Measurements from ENCODE around the gene LPP.

The LPP gene

GRCh38 chr3:188148318-188148717 lies 5.6 kb upstream of the LPP start:
- Histone ChIP-seq H3K27ac (no peak overlapping the region), H3K9me3 (ENCODE audit: low read depth, low read length) (peaks cover 3% of the 10 kb centered on the region; the same call in 1 of the 2 replicates)
- DNase-seq (ENCODE audit: low read depth, low spot score), result no peak

DNA sequence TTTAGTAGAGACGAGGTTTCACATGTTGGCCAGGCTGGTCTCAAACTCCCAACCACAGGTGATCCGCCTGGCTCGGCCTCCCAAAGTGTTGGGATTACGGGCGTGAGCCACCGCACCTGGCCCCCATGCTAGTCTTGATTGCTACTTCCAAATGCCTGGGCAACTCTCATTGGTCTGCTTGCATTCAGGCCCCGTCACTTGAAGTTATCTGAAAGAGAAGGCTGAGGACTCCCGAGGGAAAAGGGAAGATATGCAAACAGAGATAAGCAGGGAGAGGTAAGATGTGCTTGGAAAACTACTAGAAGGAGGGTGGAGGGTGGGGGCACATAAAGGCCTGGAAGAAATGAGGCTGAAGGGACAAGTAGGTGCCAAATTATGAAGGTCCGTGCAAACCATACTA lies 4.4 kb upstream of the LPP start:
- DNase-seq (ENCODE audit: low read depth, low spot score), result no peak
- Histone ChIP-seq H3K4me3 (no peak overlapping the region), H3K36me3 (ENCODE audit: insufficient read depth, low read length) (no peaks in the 10 kb centered on the region), H3K9me3 (ENCODE audit: low read depth, low read length) (peaks cover 3% of the 10 kb centered on the region; the same call in 1 of the 2 replicates), H3K9ac (ENCODE audit: insufficient read length) (no peak overlapping the region), H3K27ac (no peak overlapping the region)
- TF ChIP-seq EZH2 (IDR thresholded peaks at IDR 0.05) (no peak), POLR2AphosphoS5 (IDR thresholded peaks at IDR 0.05; ENCODE audit: borderline replicate concordance, low read depth, low read length) (no peak), FOXP2 (optimal IDR thresholded peaks at IDR 0.05; ENCODE audit: control extremely low read depth, extremely low read length, insufficient read depth) (no peak)

More at GRCh38 chr3:188148318-188148717, 5.6 kb upstream of the LPP start:
- no peak for TF ChIP-seq FOXP2 (optimal IDR thresholded peaks at IDR 0.05; ENCODE audit: control extremely low read depth, extremely low read length, insufficient read depth)
- no peak for TF ChIP-seq EZH2 (IDR thresholded peaks at IDR 0.05)
- no peak overlapping the region for H3K4me3 ChIP-seq
- no peak overlapping the region for H3K9ac ChIP-seq (ENCODE audit: insufficient read length)
- no peaks in the 10 kb centered on the region for H3K36me3 ChIP-seq (ENCODE audit: insufficient read depth, low read length)

DNA sequence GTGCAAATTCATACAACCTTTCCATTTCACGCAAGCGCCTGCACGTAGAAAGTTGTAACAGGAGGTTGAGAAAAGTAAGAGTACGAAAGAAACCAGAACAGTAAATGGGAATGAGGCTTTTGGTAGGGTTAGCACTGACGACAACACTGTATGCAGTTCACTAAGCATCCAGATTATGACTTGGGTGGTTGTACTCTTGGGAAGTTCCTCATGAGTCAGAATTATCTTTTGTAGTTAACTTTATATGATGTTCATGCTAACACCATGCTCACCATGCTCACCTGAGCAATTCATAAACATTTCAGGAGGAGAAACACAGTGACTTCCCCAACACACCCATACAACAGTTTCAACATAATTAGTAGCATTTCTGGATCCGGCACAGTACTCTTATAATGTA lies 3.0 kb upstream of the LPP start:
- Histone ChIP-seq H3K4me3 (no peak overlapping the region), H3K9ac (ENCODE audit: insufficient read length) (no peak overlapping the region), H3K36me3 (ENCODE audit: insufficient read depth, low read length) (no peaks in the 10 kb centered on the region), H3K9me3 (ENCODE audit: low read depth, low read length) (no peaks in the 10 kb centered on the region), H3K27ac (no peak overlapping the region)
- TF ChIP-seq FOXP2 (optimal IDR thresholded peaks at IDR 0.05; ENCODE audit: control extremely low read depth, extremely low read length, insufficient read depth), result no peak
- TF ChIP-seq POLR2AphosphoS5 (IDR thresholded peaks at IDR 0.05; ENCODE audit: borderline replicate concordance, low read depth, low read length), result no peak
- no peak for TF ChIP-seq EZH2 (IDR thresholded peaks at IDR 0.05)
- DNase-seq (ENCODE audit: low read depth, low spot score), result no peak

DNA sequence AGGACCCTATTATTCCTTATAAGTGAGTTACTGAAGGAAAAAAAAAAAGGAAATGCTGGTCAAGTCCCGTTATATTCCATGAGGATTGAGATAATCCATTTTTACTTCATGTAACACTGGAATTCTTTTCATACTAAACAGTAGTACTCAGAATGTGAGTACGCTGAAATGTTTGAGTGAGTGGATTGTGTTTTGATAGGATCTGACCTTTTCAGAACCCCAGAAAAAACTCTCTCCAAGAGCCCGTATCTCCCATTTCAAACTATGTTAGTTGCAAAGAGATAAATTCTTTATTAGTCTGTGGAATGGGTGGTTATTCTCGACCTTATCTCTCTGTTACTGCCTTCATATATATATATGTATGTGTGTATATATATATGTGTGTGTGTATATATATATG lies 2.5 kb upstream of the LPP start:
- Histone ChIP-seq H3K27ac (no peak overlapping the region), H3K9me3 (ENCODE audit: low read depth, low read length) (no peaks in the 10 kb centered on the region), H3K9ac (ENCODE audit: insufficient read length) (no peak overlapping the region), H3K4me3 (no peak overlapping the region), H3K36me3 (ENCODE audit: insufficient read depth, low read length) (no peaks in the 10 kb centered on the region)
- DNase-seq (ENCODE audit: low read depth, low spot score), result no peak
- TF ChIP-seq POLR2AphosphoS5 (IDR thresholded peaks at IDR 0.05; ENCODE audit: borderline replicate concordance, low read depth, low read length) (no peak), FOXP2 (optimal IDR thresholded peaks at IDR 0.05; ENCODE audit: control extremely low read depth, extremely low read length, insufficient read depth) (no peak), EZH2 (IDR thresholded peaks at IDR 0.05) (no peak)

DNA sequence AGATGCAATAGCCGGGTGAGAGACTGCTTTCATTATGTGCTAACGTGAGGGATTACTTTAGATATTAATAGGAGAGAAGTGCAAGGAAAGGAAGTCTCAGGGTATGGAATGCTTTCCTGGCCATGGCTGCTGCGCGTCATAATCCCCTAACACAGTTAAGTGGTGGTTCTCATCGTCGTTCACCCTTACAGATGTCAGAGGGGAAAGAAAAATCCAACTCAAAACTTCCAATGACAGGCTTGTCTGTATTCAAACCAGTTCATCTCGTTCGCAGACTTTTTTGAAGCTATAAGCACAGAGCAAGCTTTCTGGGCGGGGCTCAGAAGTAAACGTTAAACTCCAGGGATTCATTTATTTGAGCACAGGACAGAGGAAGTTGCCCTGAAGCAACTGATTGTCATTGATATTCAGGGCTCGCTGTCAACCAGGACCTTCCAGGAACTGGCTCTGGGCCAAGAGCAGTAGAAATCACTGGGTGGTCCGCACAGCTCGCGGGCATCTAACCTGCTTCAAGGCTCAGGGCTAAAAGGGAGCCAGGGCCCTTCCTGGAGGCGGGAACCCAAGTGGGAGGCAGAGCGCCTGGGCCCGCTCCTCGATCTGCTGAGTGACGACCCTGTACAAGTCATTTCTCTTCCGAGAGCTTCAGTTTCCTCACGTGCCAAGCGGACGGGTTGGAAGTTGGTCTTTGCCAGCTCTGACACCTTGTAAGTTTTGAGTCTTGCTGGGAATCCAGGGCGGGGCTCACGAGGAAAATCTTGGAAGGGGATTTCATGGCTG lies 1.1 kb upstream of the LPP start:
- Histone ChIP-seq H3K9me3 (ENCODE audit: low read depth, low read length) (no peaks in the 10 kb centered on the region), H3K4me3 (peak overlapping the region; percentile 92), H3K9ac (ENCODE audit: insufficient read length) (peak overlapping the region; percentile 86), H3K36me3 (ENCODE audit: insufficient read depth, low read length) (no peaks in the 10 kb centered on the region), H3K27ac (peak overlapping the region; percentile 72)
- TF ChIP-seq FOXP2 (optimal IDR thresholded peaks at IDR 0.05; ENCODE audit: control extremely low read depth, extremely low read length, insufficient read depth) (no peak), POLR2AphosphoS5 (IDR thresholded peaks at IDR 0.05; ENCODE audit: borderline replicate concordance, low read depth, low read length) (no peak; the same call in 1 of the 2 replicates), EZH2 (IDR thresholded peaks at IDR 0.05) (no peak)
- DNase-seq (ENCODE audit: low read depth, low spot score), result peak; percentile 68

DNA sequence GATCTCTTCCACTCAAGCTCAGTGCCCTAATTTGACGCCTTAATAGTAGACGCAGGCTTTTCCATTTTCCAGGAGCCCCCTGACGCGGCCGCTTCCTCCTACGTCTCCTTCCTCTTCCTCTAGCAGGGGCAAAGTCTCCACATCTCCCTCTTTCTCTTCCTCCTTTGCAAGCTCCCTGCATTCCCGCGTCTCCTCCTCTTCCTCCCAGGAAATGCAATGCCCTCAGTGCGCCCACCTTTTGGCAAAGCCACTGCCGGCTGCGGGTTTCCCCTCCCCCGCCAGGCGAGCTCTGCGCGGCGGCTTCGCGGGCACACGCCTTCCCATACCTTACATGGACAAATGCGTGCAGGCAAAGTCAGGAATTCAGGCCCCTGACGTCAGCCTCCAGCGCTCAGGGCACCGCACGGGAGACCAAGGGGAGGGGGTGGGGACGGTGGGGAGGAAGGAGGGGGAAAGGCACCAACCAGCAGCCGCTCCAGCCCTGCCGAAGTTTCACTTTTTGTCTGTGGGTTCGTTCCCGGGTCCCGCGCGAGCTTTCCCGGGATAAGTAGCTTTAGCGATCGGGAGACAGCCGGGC lies 432 bp upstream of the LPP start:
- peak overlapping the region; percentile 72 for H3K27ac ChIP-seq

GRCh38 chr3:188154809-188155574 lies 1.0 kb downstream of the LPP start:
- H3K4me3 ChIP-seq, result peak overlapping the region; percentile 92; the same call in 1 of the 2 replicates
- H3K9me3 ChIP-seq (ENCODE audit: low read depth, low read length), result no peaks in the 10 kb centered on the region
- DNase-seq (ENCODE audit: low read depth, low spot score), result no peak
- no peak overlapping the region for H3K9ac ChIP-seq (ENCODE audit: insufficient read length)
- H3K36me3 ChIP-seq (ENCODE audit: insufficient read depth, low read length), result no peaks in the 10 kb centered on the region
- TF ChIP-seq POLR2AphosphoS5 (IDR thresholded peaks at IDR 0.05; ENCODE audit: borderline replicate concordance, low read depth, low read length) (no peak), EZH2 (IDR thresholded peaks at IDR 0.05) (no peak), FOXP2 (optimal IDR thresholded peaks at IDR 0.05; ENCODE audit: control extremely low read depth, extremely low read length, insufficient read depth) (no peak)
- no peak overlapping the region for H3K27ac ChIP-seq

More for the DNA sequence above, 432 bp upstream of the LPP start:
- Histone ChIP-seq H3K9me3 (ENCODE audit: low read depth, low read length) (no peaks in the 10 kb centered on the region), H3K9ac (ENCODE audit: insufficient read length) (peak overlapping the region; percentile 86), H3K4me3 (peak overlapping the region; percentile 92), H3K36me3 (ENCODE audit: insufficient read depth, low read length) (no peaks in the 10 kb centered on the region)
- no peak; the same call in 1 of the 2 replicates for TF ChIP-seq POLR2AphosphoS5 (IDR thresholded peaks at IDR 0.05; ENCODE audit: borderline replicate concordance, low read depth, low read length)
- TF ChIP-seq FOXP2 (optimal IDR thresholded peaks at IDR 0.05; ENCODE audit: control extremely low read depth, extremely low read length, insufficient read depth), result no peak
- no peak for TF ChIP-seq EZH2 (IDR thresholded peaks at IDR 0.05)
- DNase-seq (ENCODE audit: low read depth, low spot score), result peak; percentile 24

DNA sequence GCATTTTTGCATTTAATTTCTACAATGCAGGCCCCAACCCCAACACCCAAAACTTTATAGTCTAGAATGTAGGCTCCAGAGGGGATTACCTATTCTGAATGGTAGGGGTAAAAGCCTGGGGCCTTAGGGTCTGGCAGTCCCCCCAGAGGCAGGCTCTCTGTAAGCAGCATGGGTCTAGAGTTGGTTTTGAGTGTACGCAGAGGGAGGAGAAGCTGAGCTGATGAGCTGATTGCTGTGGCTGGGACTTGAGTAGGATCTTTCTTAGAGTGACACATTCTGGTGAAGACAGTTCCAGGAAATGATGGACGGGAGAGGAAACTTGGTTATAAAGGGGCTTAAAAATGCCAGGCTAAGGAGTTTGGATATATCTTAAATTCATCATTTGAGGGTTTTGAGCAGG lies 2.1 kb downstream of the LPP start:
- no peak overlapping the region for H3K9ac ChIP-seq (ENCODE audit: insufficient read length)
- TF ChIP-seq EZH2 (IDR thresholded peaks at IDR 0.05) (no peak), FOXP2 (optimal IDR thresholded peaks at IDR 0.05; ENCODE audit: control extremely low read depth, extremely low read length, insufficient read depth) (no peak), POLR2AphosphoS5 (IDR thresholded peaks at IDR 0.05; ENCODE audit: borderline replicate concordance, low read depth, low read length) (no peak)
- no peak for DNase-seq (ENCODE audit: low read depth, low spot score)
- H3K9me3 ChIP-seq (ENCODE audit: low read depth, low read length), result no peaks in the 10 kb centered on the region
- no peaks in the 10 kb centered on the region for H3K36me3 ChIP-seq (ENCODE audit: insufficient read depth, low read length)
- H3K27ac ChIP-seq, result no peak overlapping the region
- H3K4me3 ChIP-seq, result no peak overlapping the region

Data from SK-N-MC (cell line).